ENCODE results near the gene SEZ6L2.

- no peak for TF ChIP-seq CTCF (IDR thresholded peaks at IDR 0.05)
- TF ChIP-seq POLR2A (IDR thresholded peaks at IDR 0.05): no peak
Observed at GRCh38 chr16:29896841-29897240, 2.5 kb downstream of the SEZ6L2 start.
